ENCODE measurements around the gene OR2J1.

DNA sequence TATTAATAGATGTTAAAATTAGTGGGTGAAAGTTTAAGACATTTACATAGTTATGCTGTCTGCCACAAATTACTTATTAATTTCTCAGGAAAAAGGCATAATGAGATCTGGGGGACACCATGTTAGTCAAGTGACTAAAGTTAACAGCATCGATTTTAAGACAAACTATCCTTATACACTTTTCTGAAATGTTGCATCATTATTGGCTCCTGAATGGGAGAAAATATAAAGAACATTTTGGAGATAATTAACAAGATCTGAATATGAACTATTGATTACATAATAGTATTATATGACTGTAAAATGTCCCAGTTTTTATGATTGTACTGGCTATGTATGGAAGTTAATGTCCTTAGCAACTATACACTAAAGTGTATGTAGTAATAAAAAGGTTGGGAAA, 20.1 kb upstream of the OR2J1 start:
- no peak for TF ChIP-seq GLIS3 (CRISPR knock-in tag; IDR thresholded peaks at IDR 0.05)
- TF ChIP-seq TCF4 (CRISPR knock-in tag; IDR thresholded peaks at IDR 0.05; ENCODE audit: borderline replicate concordance), result no peak
- no peak for TF ChIP-seq TOX (CRISPR knock-in tag; IDR thresholded peaks at IDR 0.05; ENCODE audit: borderline replicate concordance)
- TF ChIP-seq TSHZ2 (CRISPR knock-in tag; IDR thresholded peaks at IDR 0.05), result no peak
- TF ChIP-seq, protein P1, sequence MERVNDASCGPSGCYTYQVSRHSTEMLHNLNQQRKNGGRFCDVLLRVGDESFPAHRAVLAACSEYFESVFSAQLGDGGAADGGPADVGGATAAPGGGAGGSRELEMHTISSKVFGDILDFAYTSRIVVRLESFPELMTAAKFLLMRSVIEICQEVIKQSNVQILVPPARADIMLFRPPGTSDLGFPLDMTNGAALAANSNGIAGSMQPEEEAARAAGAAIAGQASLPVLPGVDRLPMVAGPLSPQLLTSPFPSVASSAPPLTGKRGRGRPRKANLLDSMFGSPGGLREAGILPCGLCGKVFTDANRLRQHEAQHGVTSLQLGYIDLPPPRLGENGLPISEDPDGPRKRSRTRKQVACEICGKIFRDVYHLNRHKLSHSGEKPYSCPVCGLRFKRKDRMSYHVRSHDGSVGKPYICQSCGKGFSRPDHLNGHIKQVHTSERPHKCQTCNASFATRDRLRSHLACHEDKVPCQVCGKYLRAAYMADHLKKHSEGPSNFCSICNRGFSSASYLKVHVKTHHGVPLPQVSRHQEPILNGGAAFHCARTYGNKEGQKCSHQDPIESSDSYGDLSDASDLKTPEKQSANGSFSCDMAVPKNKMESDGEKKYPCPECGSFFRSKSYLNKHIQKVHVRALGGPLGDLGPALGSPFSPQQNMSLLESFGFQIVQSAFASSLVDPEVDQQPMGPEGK (CRISPR knock-in tag; IDR thresholded peaks at IDR 0.05; ENCODE audit: borderline replicate concordance), result no peak
- no peak for TF ChIP-seq ZFP30 (CRISPR knock-in tag; IDR thresholded peaks at IDR 0.05)
- TF ChIP-seq ARNTL (CRISPR knock-in tag; IDR thresholded peaks at IDR 0.05; ENCODE audit: borderline replicate concordance, low read depth), result no peak
- TF ChIP-seq, protein P2, sequence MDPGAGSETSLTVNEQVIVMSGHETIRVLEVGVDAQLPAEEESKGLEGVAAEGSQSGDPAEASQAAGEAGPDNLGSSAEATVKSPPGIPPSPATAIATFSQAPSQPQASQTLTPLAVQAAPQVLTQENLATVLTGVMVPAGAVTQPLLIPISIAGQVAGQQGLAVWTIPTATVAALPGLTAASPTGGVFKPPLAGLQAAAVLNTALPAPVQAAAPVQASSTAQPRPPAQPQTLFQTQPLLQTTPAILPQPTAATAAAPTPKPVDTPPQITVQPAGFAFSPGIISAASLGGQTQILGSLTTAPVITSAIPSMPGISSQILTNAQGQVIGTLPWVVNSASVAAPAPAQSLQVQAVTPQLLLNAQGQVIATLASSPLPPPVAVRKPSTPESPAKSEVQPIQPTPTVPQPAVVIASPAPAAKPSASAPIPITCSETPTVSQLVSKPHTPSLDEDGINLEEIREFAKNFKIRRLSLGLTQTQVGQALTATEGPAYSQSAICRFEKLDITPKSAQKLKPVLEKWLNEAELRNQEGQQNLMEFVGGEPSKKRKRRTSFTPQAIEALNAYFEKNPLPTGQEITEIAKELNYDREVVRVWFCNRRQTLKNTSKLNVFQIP (CRISPR knock-in tag; IDR thresholded peaks at IDR 0.05; ENCODE audit: borderline replicate concordance, low read depth), result no peak

Measured in SK-N-SH treated with all-trans-retinoic acid at 6 μM for 48 hours (cell line).